Ovary (tissue), 3 donors: Measurements from ENCODE around the gene CTIF.

Experiments used
- POLR2A ChIP-seq: fragments of 450-650 bp; IDR thresholded peaks from one replicate; pipeline ENCODE4 v1.6.1; 2017; ENCODE audit warnings: antibody characterized with exemption, mild to moderate bottlenecking, moderate library complexity
- TF ChIP-seq, protein P1 (sequence below), 3 donors: fragments of 450-650 bp in 2 of 3; fragments of 200-600 bp in 1 of 3; IDR thresholded peaks; one replicate each; pipeline versions ENCODE4 v1.5.1 to v1.8.0; 2016 to 2022; ENCODE audit warnings: antibody characterized with exemption in 3 of 3, mild to moderate bottlenecking in 1 of 3
- donor health status: DM: no; HTN: no; CAD: no.

DNA sequence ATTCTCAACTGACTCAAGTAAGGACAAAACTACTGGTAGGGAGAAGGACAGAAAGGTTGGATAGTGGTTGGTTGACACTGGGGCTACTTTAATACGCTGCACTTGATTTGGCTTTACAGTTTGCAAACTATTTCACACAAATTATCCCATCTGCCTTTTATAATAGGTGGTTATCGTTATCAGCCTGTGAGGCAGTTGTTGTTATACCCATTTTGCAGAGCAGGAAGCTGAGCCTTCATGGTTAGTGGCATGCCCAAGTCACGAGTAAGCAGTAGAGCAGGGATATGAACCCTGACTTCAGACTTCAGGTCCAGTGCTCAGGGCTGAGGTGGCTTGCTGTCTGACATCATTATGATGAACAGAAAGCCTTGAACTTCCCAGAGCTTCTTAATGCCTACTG lies 5.3 kb downstream of the CTIF start:
- TF ChIP-seq POLR2A = no peak
- TF ChIP-seq, protein P1, sequence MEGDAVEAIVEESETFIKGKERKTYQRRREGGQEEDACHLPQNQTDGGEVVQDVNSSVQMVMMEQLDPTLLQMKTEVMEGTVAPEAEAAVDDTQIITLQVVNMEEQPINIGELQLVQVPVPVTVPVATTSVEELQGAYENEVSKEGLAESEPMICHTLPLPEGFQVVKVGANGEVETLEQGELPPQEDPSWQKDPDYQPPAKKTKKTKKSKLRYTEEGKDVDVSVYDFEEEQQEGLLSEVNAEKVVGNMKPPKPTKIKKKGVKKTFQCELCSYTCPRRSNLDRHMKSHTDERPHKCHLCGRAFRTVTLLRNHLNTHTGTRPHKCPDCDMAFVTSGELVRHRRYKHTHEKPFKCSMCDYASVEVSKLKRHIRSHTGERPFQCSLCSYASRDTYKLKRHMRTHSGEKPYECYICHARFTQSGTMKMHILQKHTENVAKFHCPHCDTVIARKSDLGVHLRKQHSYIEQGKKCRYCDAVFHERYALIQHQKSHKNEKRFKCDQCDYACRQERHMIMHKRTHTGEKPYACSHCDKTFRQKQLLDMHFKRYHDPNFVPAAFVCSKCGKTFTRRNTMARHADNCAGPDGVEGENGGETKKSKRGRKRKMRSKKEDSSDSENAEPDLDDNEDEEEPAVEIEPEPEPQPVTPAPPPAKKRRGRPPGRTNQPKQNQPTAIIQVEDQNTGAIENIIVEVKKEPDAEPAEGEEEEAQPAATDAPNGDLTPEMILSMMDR (IDR thresholded peaks at IDR 0.05) = no peak
